ENCODE measurements around the gene SLC5A3. TPM values are rescaled to one million over a fixed set of nuclear protein-coding genes. Genes with fewer than 3 reads are reported as not detected.

SLC5A3 gene
- total RNA-seq (10 to 100 TPM in 6 of 7 donors, 1 to 10 TPM in 1; 9.8 to 16.9 (median 14.9) TPM), polyA plus RNA-seq (1 to 10 TPM; 3.1 to 6.0 TPM)
- long read RNA-seq, donor 1, full-length matches to known transcripts: 22 of 22 reads
- long read RNA-seq, donor 1, partial matches to known transcripts: 0 of 22 reads
- long read RNA-seq, donor 1, other reads (novel, unspliced or antisense): 0 of 22 reads
- long read RNA-seq, donor 2, full-length matches to known transcripts: 12 of 12 reads
- long read RNA-seq, donor 2, partial matches to known transcripts: 0 of 12 reads
- long read RNA-seq, donor 2, other reads (novel, unspliced or antisense): 0 of 12 reads
- long read RNA-seq, donor 3, full-length matches to known transcripts: 2 of 2 reads
- long read RNA-seq, donor 3, partial matches to known transcripts: 0 of 2 reads
- long read RNA-seq, donor 3, other reads (novel, unspliced or antisense): 0 of 2 reads

- DNase-seq: peak; percentile 81 to 90 (median 87)
- H3K4me1 ChIP-seq (ENCODE audit: insufficient read depth): peaks cover 10% of the 10 kb centered on the region
Observed at GRCh38 chr21:34073032-34073748, at the start of gene SLC5A3, which contains the start of gene MRPS6. Gene SLC5A3 (plus strand): TSS chr21:34073578. CDS start chr21:34095199, 21,621 bp downstream. Gene MRPS6 (plus strand): TSS chr21:34073578. CDS start chr21:34073701, 123 bp downstream.

GRCh38 chr21:34023691-34024373 is 49.5 kb upstream of the SLC5A3 start:
- TF ChIP-seq EP300 (IDR thresholded peaks at IDR 0.05): no peak
- no peak for TF ChIP-seq CTCF (IDR thresholded peaks at IDR 0.05)
- no peak for TF ChIP-seq POLR2A (IDR thresholded peaks at IDR 0.05)
- H3K27ac ChIP-seq: no peak overlapping the region
- H3K4me1 ChIP-seq (ENCODE audit: insufficient read depth): no peaks in the 10 kb centered on the region
- no peaks in the 10 kb centered on the region for H3K27me3 ChIP-seq
- WGBS, 3 donors: 74 to 80% (median 77%) methylated on average over 8 of the region's 8 CpGs
- no peaks in the 10 kb centered on the region for H3K9me3 ChIP-seq
- no peak for DNase-seq
- H3K4me3 ChIP-seq: no peak overlapping the region
- H3K36me3 ChIP-seq: no peaks in the 10 kb centered on the region
- intact Hi-C loops (cut with DNase I): no loop called here

More at GRCh38 chr21:34073032-34073748, at the start of gene SLC5A3, which contains the start of gene MRPS6:
- TF ChIP-seq EP300 (IDR thresholded peaks at IDR 0.05) (no peak), CTCF (IDR thresholded peaks at IDR 0.05) (peak in 1 of 3 donors; percentile 7), POLR2A (IDR thresholded peaks at IDR 0.05) (peak; percentile 61)
- Histone ChIP-seq H3K27ac (peak within 1 kb of the TSS; percentile 91 to 99), H3K36me3 (no peaks in the 10 kb centered on the region), H3K4me3 (peak within 1 kb of the TSS; percentile 83), H3K9me3 (no peaks in the 10 kb centered on the region), H3K27me3 (no peaks in the 10 kb centered on the region)
- WGBS, 3 donors: 1% methylated on average over 57 to 102 of the region's 104 CpGs
- intact Hi-C loops (cut with DNase I): loop anchor here in 2 of 4 donors (5.0 to 10.0 kb wide), 2 partner anchors 52 to 274 kb away; no protein-coding TSS in a partner anchor

DNA sequence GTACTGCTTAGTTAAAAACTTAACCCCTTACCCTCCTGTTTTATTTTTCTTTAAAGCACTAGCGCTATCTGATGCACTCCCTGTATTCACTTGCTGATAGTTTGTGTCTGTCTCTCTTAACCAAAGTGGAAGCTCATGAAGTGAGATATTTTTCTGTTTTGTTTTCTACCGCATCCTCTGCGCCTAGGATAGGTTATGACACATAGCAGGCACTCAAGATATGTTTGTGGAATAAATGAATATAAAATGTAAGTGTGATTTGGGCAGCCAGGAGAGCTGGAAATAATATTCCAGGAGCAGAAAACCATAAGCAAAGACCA is 49.0 kb upstream of the SLC5A3 start:
- intact Hi-C loops (cut with DNase I): no loop called here
- no peak overlapping the region for H3K27ac ChIP-seq
- 89 to 98% (median 91%) methylated on average over 3 of the region's 3 CpGs for WGBS, 3 donors
- no peak for DNase-seq
- no peaks in the 10 kb centered on the region for H3K4me1 ChIP-seq (ENCODE audit: insufficient read depth)
- no peak for TF ChIP-seq CTCF (IDR thresholded peaks at IDR 0.05)
- no peak for TF ChIP-seq POLR2A (IDR thresholded peaks at IDR 0.05)
- TF ChIP-seq EP300 (IDR thresholded peaks at IDR 0.05): no peak
- H3K4me3 ChIP-seq: no peak overlapping the region
- H3K9me3 ChIP-seq: no peaks in the 10 kb centered on the region
- no peaks in the 10 kb centered on the region for H3K27me3 ChIP-seq
- no peaks in the 10 kb centered on the region for H3K36me3 ChIP-seq
